HFF-Myc (cell line): ENCODE results near the gene LYPD8.

Experiments
- DNase-seq: peaks from one replicate; pipeline ENCODE4 v3.0.0-alpha.2; 2011; ENCODE audit warnings: low read depth; ENCODE audit errors: extremely low read depth
- H3K4me3 ChIP-seq: replicated peaks from 2 replicates; pipeline ENCODE4 v1.5.1; 2011; ENCODE audit warnings: low read depth, mild to moderate bottlenecking, control low read depth, low read length
- CTCF ChIP-seq: IDR thresholded peaks from 2 replicates; pipeline ENCODE4 v1.5.1; 2012; ENCODE audit warnings: mild to moderate bottlenecking, low read depth, low read length, control low read depth; ENCODE audit errors: missing control alignments

LYPD8 gene

GRCh38 chr1:248752161-248753028 lies 3.2 kb downstream of the LYPD8 start:
- no peak overlapping the region for H3K4me3 ChIP-seq
- no peak for TF ChIP-seq CTCF
- no peak for DNase-seq

- TF ChIP-seq CTCF: no peak
- no peak for DNase-seq
- H3K4me3 ChIP-seq: no peak overlapping the region
Observed at GRCh38 chr1:248751635-248752034, 3.9 kb downstream of the LYPD8 start.

GRCh38 chr1:248751142-248751541 lies 4.4 kb downstream of the LYPD8 start:
- DNase-seq: no peak
- no peak for TF ChIP-seq CTCF
- H3K4me3 ChIP-seq: no peak overlapping the region

GRCh38 chr1:248750496-248750895 lies 5.1 kb downstream of the LYPD8 start:
- no peak for TF ChIP-seq CTCF
- no peak overlapping the region for H3K4me3 ChIP-seq
- no peak for DNase-seq

- DNase-seq: no peak
- no peak overlapping the region for H3K4me3 ChIP-seq
- TF ChIP-seq CTCF: no peak
Observed at GRCh38 chr1:248748211-248748610, 7.3 kb downstream of the LYPD8 start.

GRCh38 chr1:248740876-248741275 lies 14.7 kb downstream of the LYPD8 start:
- DNase-seq: no peak
- no peak overlapping the region for H3K4me3 ChIP-seq
- no peak for TF ChIP-seq CTCF
